ENCODE data around the gene DNAH14.

- TF ChIP-seq, protein P1, sequence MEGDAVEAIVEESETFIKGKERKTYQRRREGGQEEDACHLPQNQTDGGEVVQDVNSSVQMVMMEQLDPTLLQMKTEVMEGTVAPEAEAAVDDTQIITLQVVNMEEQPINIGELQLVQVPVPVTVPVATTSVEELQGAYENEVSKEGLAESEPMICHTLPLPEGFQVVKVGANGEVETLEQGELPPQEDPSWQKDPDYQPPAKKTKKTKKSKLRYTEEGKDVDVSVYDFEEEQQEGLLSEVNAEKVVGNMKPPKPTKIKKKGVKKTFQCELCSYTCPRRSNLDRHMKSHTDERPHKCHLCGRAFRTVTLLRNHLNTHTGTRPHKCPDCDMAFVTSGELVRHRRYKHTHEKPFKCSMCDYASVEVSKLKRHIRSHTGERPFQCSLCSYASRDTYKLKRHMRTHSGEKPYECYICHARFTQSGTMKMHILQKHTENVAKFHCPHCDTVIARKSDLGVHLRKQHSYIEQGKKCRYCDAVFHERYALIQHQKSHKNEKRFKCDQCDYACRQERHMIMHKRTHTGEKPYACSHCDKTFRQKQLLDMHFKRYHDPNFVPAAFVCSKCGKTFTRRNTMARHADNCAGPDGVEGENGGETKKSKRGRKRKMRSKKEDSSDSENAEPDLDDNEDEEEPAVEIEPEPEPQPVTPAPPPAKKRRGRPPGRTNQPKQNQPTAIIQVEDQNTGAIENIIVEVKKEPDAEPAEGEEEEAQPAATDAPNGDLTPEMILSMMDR (IDR thresholded peaks at IDR 0.05): no peak
- no peak for TF ChIP-seq POLR2A (IDR thresholded peaks at IDR 0.05)
Observed at GRCh38 chr1:225159793-225160192, 230.3 kb downstream of the DNAH14 start.

Measured in breast epithelium (tissue), 3 donors.